Measurements from ENCODE around the gene DLX2. TPM values are rescaled to one million over a fixed set of nuclear protein-coding genes. Genes with fewer than 3 reads are reported as not detected.
"Not testable (repeated sequence)": the region's sequence is repeated elsewhere in the genome, so short reads cannot be mapped to it uniquely, and the experiment has no call there.

Gene DLX2
- total and polyA plus RNA-seq, 5 donors from 2014 or later = 0.47 TPM; not detected in 4

GRCh38 chr2:172114176-172114575 is 11.5 kb upstream of the DLX2 start:
- not testable (repeated sequence) for ATAC-seq (ENCODE audit: low read depth in 2 of 2); H3K36me3 ChIP-seq (ENCODE audit: control insufficient read depth, insufficient read depth, low read length); H3K27ac ChIP-seq (ENCODE audit: insufficient read depth, low read length, poor library complexity, severe bottlenecking); H3K4me3 Mint-ChIP-seq; H3K9me3 ChIP-seq (ENCODE audit: control insufficient read depth in 2 of 2, low read length in 2 of 2); H3K4me1 ChIP-seq (ENCODE audit: control insufficient read depth, insufficient read depth, low read length, poor library complexity, severe bottlenecking); DNase-seq; H3K4me3 ChIP-seq (ENCODE audit: low read depth, low read length); H3K4me1 Mint-ChIP-seq; H3K27ac Mint-ChIP-seq; H3K36me3 Mint-ChIP-seq; H3K9me3 Mint-ChIP-seq; H3K27me3 ChIP-seq (ENCODE audit: control insufficient read depth, insufficient read depth, low read length)
- peaks cover 80% of the 10 kb centered on the region for H3K27me3 Mint-ChIP-seq

DNA sequence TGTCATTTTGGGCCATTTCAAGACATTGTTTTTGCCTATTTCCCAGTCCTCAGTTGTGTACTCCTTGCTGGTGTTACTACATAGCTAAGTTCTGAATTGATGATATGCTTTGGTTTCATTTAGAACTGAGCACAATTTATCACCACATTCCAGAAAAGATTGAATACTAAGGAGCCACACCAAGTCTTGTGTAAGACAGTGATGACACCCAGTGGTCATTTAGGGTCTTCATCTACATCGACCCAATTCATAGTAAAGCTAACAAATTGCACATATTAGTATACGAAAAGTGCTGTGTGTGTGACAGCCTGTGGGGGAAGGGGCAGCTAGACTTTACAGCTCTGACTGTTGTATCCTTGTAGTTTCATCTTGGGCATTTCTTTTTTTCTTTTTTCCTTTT is 10.9 kb upstream of the DLX2 start:
- peaks cover 3% of the 10 kb centered on the region for H3K4me1 ChIP-seq (ENCODE audit: control insufficient read depth, insufficient read depth, low read length, poor library complexity, severe bottlenecking)
- no peaks in the 10 kb centered on the region for H3K36me3 Mint-ChIP-seq
- peaks cover 78% of the 10 kb centered on the region for H3K27me3 Mint-ChIP-seq
- DNase-seq (no peak), ATAC-seq (ENCODE audit: low read depth in 2 of 2) (no peak)
- H3K36me3 ChIP-seq (ENCODE audit: control insufficient read depth, insufficient read depth, low read length) = no peaks in the 10 kb centered on the region
- no peak overlapping the region for H3K27ac Mint-ChIP-seq
- H3K9me3 Mint-ChIP-seq = peaks cover 0 to 3% (median 0%) of the 10 kb centered on the region in 7 donors
- peak overlapping the region in 1 of 4 donors; percentile 39 for H3K4me3 Mint-ChIP-seq
- H3K4me3 ChIP-seq (ENCODE audit: low read depth, low read length) = no peak overlapping the region
- no peak overlapping the region for H3K27ac ChIP-seq (ENCODE audit: insufficient read depth, low read length, poor library complexity, severe bottlenecking)
- H3K4me1 Mint-ChIP-seq = peaks cover 0 to 2% (median 0%) of the 10 kb centered on the region in 4 donors
- peaks cover 10% of the 10 kb centered on the region for H3K27me3 ChIP-seq (ENCODE audit: control insufficient read depth, insufficient read depth, low read length)
- no peaks in the 10 kb centered on the region for H3K9me3 ChIP-seq (ENCODE audit: control insufficient read depth in 2 of 2, low read length in 2 of 2)

DNA sequence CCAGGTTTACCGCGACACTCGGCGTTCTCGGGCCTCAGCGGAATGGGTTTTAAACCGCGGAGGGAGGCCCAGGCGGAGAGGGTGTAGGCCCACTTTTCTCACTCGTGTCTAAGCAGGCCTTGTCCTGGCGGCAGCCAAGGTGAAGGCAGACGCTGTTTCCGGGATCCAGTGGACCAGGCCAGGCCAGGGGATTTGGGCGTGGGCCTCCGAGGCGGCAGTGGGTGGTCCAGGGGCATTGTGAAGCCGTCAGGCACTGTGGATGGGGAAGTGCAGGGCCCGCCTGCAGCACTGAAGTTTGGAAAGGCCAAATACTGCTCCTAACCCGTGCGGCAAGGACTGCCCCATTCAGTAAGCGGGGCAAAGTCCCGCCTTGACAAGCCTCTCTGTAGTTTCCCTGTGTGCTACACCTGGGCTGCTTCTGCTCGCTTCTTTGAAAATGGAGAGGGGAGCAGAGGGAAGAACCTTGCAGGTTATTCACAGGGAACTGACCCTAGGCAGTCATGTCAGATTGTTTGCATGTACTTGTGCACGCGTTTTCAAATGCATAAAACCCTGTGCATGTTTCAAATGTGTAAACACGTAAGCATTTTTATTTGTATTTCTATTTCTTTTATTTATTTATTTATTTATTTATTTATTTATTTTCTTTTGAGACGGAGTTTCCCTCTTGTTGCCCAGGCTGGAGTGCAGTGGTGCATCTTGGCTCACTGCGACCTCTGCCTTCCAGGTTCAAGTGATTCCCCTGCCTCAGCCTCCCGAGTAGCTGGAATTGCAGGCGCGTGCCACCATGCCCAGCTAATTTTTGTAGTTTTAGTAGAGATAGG is 7.5 kb upstream of the DLX2 start:
- H3K27ac ChIP-seq (ENCODE audit: insufficient read depth, low read length, poor library complexity, severe bottlenecking) = no peak overlapping the region
- Mint-ChIP-seq H3K36me3 (no peaks in the 10 kb centered on the region), H3K4me3 (no peak overlapping the region), H3K27ac (no peak overlapping the region), H3K9me3 (peaks cover 0 to 10% (median 0%) of the 10 kb centered on the region in 7 donors), H3K4me1 (peaks cover 5 to 31% (median 16%) of the 10 kb centered on the region in 4 donors), H3K27me3 (peaks cover 86% of the 10 kb centered on the region)
- peaks cover 16% of the 10 kb centered on the region for H3K4me1 ChIP-seq (ENCODE audit: control insufficient read depth, insufficient read depth, low read length, poor library complexity, severe bottlenecking)
- peaks cover 31% of the 10 kb centered on the region for H3K27me3 ChIP-seq (ENCODE audit: control insufficient read depth, insufficient read depth, low read length)
- no peak overlapping the region for H3K4me3 ChIP-seq (ENCODE audit: low read depth, low read length)
- ATAC-seq (ENCODE audit: low read depth in 2 of 2) = no peak
- H3K9me3 ChIP-seq (ENCODE audit: control insufficient read depth in 2 of 2, low read length in 2 of 2) = no peaks in the 10 kb centered on the region
- H3K36me3 ChIP-seq (ENCODE audit: control insufficient read depth, insufficient read depth, low read length) = no peaks in the 10 kb centered on the region
- no peak for DNase-seq

DNA sequence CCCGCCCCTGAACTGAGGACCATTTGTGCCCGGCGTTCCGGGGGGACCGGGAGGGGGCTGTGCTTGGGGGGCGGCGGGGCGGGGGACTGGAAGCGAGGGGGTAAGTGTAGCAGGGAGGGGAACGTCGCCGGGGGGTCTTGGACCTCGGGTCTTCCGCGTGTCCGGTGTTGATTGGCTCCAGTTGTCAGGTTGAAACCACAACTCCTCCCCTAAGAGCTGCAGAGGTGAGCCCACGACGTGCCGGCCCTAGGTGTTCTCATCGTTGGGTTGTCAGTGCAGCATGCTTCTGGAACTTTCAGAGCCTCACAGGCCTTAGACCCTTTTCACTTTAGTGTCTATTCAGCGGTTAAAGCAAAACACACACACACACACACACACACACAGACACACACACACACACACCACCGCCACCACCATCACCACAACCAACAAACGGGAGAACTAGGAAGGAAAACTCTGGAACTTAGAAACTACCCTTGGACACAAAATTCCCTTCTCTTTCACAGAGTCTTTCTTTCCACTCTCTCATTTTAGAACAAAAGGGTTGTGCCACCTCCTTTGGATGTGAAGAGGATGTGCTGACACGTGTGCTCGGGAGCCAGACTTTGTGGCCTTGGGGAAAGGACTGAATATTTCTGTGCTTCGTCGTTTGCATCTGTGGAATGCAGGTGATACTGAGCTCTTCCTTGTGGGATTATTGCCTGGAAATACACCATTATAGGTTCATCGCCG is 6.7 kb upstream of the DLX2 start:
- H3K36me3 ChIP-seq (ENCODE audit: control insufficient read depth, insufficient read depth, low read length) = no peaks in the 10 kb centered on the region
- no peak overlapping the region for H3K27ac ChIP-seq (ENCODE audit: insufficient read depth, low read length, poor library complexity, severe bottlenecking)
- Mint-ChIP-seq H3K4me1 (peaks cover 5 to 33% (median 17%) of the 10 kb centered on the region in 4 donors), H3K9me3 (peaks cover 0 to 9% (median 0%) of the 10 kb centered on the region in 7 donors), H3K27ac (no peak overlapping the region), H3K27me3 (peaks cover 85% of the 10 kb centered on the region), H3K4me3 (no peak overlapping the region), H3K36me3 (no peaks in the 10 kb centered on the region)
- peaks cover 30% of the 10 kb centered on the region for H3K27me3 ChIP-seq (ENCODE audit: control insufficient read depth, insufficient read depth, low read length)
- H3K4me1 ChIP-seq (ENCODE audit: control insufficient read depth, insufficient read depth, low read length, poor library complexity, severe bottlenecking) = peaks cover 16% of the 10 kb centered on the region
- no peak overlapping the region for H3K4me3 ChIP-seq (ENCODE audit: low read depth, low read length)
- ATAC-seq (ENCODE audit: low read depth in 2 of 2) (no peak), DNase-seq (no peak)
- no peaks in the 10 kb centered on the region for H3K9me3 ChIP-seq (ENCODE audit: control insufficient read depth in 2 of 2, low read length in 2 of 2)

- Mint-ChIP-seq H3K4me1 (peaks cover 10 to 41% (median 24%) of the 10 kb centered on the region in 4 donors), H3K27ac (no peak overlapping the region)
These were observed 5.9 kb upstream of the DLX2 start for GRCh38 chr2:172108587-172108930.

DNA sequence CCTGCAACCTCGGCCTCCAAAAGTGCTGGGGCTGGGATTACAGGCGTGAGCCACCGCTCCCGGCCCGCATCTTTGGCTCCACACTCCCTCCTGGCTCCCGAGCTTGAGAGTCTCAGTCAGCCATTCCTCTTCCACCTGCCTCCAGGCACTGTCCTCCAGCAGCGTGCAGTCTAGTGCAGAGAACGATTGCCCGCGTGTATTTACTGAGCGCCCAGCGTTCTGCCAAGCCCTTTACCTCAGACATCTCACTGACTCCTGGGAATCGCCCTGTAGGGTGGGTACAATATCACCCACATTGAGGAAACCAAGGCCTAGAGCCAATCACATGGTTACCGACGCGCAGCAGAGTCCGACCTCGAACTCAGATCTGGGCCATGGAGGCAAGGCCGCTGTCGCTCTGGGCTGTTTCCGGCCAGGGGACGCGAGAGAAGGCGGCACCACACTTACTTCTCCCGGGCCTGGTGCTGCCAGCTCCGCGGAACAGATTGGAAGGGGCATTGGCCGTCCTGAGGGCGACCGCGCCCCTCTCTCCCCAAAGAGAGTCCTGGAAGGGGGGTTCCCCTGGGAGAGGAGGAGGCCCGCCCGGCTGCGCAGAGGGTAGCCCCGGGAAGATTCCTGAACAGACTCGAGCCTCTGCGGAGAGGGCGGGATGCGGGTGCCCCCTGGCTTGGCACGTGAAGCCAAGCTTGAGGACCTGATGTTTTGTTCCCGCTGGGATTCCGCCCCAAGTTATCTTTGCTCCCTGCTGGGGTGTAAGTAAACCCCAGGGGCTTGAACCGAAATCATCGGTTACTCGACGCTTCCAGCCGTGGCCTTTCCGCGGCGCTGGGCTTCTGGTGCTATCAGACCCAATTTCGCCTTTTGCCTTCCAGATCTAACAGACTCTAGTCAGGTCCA is 5.2 kb upstream of the DLX2 start:
- ATAC-seq (ENCODE audit: low read depth in 2 of 2) = no peak
- H3K27ac ChIP-seq (ENCODE audit: insufficient read depth, low read length, poor library complexity, severe bottlenecking) = no peak overlapping the region
- H3K36me3 Mint-ChIP-seq = peaks cover 6% of the 10 kb centered on the region
- H3K4me1 Mint-ChIP-seq = peaks cover 16 to 47% (median 30%) of the 10 kb centered on the region in 4 donors
- H3K4me3 ChIP-seq (ENCODE audit: low read depth, low read length) = no peak overlapping the region
- peaks cover 85% of the 10 kb centered on the region for H3K27me3 Mint-ChIP-seq
- no peaks in the 10 kb centered on the region for H3K36me3 ChIP-seq (ENCODE audit: control insufficient read depth, insufficient read depth, low read length)
- H3K27me3 ChIP-seq (ENCODE audit: control insufficient read depth, insufficient read depth, low read length) = peaks cover 40% of the 10 kb centered on the region
- H3K27ac Mint-ChIP-seq = no peak overlapping the region
- DNase-seq = peak in 1 of 3 donors; percentile 10
- no peaks in the 10 kb centered on the region for H3K9me3 ChIP-seq (ENCODE audit: control insufficient read depth in 2 of 2, low read length in 2 of 2)
- peak overlapping the region; percentile 12 to 74 (median 36) for H3K4me3 Mint-ChIP-seq
- peaks cover 0 to 9% (median 2%) of the 10 kb centered on the region in 7 donors for H3K9me3 Mint-ChIP-seq
- peaks cover 31% of the 10 kb centered on the region for H3K4me1 ChIP-seq (ENCODE audit: control insufficient read depth, insufficient read depth, low read length, poor library complexity, severe bottlenecking)

More at GRCh38 chr2:172108587-172108930, 5.9 kb upstream of the DLX2 start:
- H3K27me3 ChIP-seq (ENCODE audit: control insufficient read depth, insufficient read depth, low read length) = peaks cover 36% of the 10 kb centered on the region
- H3K9me3 Mint-ChIP-seq = peaks cover 0 to 9% (median 2%) of the 10 kb centered on the region in 7 donors
- ATAC-seq (ENCODE audit: low read depth in 2 of 2) (no peak), DNase-seq (no peak)
- peaks cover 24% of the 10 kb centered on the region for H3K4me1 ChIP-seq (ENCODE audit: control insufficient read depth, insufficient read depth, low read length, poor library complexity, severe bottlenecking)
- H3K27me3 Mint-ChIP-seq = peaks cover 85% of the 10 kb centered on the region
- no peak overlapping the region for H3K4me3 ChIP-seq (ENCODE audit: low read depth, low read length)
- no peak overlapping the region for H3K27ac ChIP-seq (ENCODE audit: insufficient read depth, low read length, poor library complexity, severe bottlenecking)
- peaks cover 6% of the 10 kb centered on the region for H3K36me3 Mint-ChIP-seq
- H3K9me3 ChIP-seq (ENCODE audit: control insufficient read depth in 2 of 2, low read length in 2 of 2) = no peaks in the 10 kb centered on the region
- peak overlapping the region; percentile 12 to 74 (median 26) for H3K4me3 Mint-ChIP-seq
- H3K36me3 ChIP-seq (ENCODE audit: control insufficient read depth, insufficient read depth, low read length) = no peaks in the 10 kb centered on the region

All from CD4-positive, CD25-positive, alpha-beta regulatory T cell (primary cell).